SH-SY5Y (cell line): ENCODE data around the gene KCNK4.

ENCODE experiments used
- GATA2 ChIP-seq: IDR thresholded peaks from 2 replicates; pipeline ENCODE4 v1.6.1; 2011; ENCODE audit warnings: mild to moderate bottlenecking, low read depth, low read length
- GATA3 ChIP-seq: IDR thresholded peaks from 2 replicates; pipeline ENCODE4 v1.6.1; 2011; ENCODE audit warnings: low read depth, mild to moderate bottlenecking, low read length, moderate library complexity

- no peak for TF ChIP-seq GATA2
- no peak for TF ChIP-seq GATA3
Observed at GRCh38 chr11:64339286-64339685, 48.2 kb downstream of the KCNK4 start.
